Kasumi-1 (cell line): ENCODE data around the gene SERPINE2.
A peak's percentile ranks its signal among the peaks of the same experiment; 100 is the strongest.
"Not testable (repeated sequence)": the region's sequence is repeated elsewhere in the genome, so short reads cannot be mapped to it uniquely, and the experiment has no call there.

Experiments used
- DNase-seq, 2 experiments: peaks; one replicate each; lab custom pipeline; 2025; lab: John Stamatoyannopoulos, UW

Gene SERPINE2

DNA sequence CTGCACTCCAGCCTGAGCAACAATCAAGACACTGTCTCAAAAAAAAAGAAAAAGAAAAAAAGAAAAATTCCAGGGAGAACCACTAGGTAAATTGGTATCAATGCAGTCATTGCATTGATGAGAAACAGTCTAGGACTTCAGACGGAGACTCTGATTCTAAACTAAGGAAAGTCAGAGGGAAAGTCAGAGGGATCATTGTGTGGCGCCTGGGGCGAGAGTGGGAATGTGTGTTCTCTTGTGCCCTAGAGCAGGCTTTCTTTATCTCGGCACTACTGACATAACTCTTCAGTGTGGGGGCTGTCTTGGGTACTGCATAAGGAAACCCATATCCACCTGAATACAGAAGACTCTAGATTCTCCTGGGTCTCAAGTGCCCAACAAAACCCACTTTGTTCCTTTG is 24.8 kb downstream of the SERPINE2 start:
- DNase-seq: no peak

DNA sequence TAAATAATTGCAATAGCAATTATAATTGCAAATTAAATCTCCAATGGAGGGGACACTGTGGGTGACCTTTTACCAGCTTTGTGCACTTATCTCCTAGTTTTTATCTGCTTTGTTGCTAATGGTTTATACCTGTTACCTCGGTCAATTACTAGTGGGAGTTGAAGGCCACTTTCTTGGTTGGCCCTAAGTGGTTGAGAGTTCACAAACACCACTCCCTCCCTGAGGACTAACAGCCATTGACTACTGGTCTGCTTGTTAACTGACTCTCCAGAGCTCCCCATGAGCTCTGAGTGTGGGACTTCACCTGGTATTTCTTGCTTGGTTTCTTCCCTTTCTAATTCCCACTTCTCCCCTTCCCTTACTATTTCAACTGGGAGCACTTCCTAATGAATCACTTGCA is 27.2 kb downstream of the SERPINE2 start:
- DNase-seq: no peak

DNA sequence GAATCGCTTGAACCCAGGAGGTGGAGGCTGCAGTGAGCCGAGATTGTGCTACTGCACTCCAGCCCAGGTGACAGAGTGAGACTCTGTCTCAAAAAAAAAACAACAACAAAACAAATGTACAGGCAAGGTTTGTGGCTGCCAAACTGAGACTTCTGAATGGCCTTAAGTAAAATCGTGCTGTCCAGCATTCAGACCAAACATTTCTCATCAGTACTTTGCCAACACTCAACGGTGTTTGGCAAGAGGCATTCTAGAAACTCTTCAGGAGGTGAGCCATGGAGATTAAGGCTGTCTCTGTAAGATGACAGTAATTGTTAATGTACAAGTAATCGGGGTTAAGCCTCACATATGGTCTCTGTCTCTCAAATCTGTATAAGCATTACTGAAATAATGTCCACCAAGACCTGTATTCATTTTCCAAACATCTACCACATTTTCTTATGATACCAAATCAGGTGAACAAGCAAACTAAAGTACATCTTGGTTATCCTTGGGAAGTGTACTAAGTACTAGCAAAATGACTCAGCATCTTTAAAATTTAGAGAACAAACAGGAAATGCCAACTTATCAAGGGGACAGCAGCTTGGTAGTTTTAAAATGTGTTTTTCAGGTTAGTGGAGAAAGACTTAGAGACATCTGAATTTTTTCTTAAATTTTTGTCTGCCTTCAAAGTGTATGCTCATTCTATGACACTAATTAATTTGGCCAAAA is 29.3 kb downstream of the SERPINE2 start:
- DNase-seq: no peak

DNA sequence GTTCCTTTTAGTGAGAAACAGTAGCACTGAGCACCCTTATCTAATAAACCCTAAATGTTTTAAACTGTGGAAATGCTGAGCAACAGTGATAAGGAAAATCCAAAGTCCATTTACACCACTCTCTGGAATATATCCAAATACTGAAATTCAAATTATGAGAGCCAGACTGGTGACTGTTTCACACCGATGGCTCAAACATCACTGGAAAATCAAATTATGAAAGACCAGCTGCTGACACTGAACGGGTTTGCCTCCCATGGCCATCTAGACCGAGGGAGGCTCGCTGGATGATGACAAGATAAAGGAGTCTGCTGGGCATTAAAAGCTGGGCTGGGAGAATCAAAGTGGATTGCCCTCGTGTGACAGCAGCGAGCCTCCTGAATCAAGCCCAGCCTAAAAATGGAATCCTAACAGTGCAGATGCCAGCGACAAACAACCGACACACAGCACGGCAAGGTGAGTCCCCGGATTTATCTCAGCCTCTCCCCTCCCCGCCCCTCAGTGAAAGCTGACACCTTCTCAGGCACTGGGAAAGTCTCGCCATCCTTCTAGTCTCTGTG is 30.3 kb downstream of the SERPINE2 start:
- DNase-seq: no peak

DNA sequence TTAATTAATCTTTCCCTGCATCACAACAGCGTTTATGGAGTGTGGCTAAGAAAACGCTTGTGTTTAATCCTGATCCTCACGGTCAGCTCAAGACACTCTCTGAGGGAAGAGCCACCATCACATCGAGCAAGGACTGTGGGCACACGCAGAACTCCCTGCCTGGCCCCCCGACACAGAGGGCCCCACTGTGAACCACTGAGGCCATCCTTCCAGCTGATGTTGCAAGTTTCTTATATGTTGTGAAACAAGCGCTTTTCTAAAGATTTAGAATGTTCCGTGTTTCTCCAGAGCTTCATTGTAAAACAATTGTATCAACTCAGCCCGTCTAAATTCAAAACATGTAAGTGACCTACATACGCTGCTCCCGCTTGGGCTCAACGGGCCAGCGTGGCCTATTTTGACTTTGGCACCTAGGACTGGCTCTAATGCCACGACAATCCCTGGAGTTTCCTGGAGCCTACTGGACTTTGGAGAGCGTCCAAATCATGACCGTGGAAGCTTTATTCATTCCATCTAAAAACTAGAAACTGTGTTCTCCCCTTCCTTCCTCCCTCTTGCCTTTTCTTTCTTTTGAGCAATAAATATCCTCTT is 34.9 kb downstream of the SERPINE2 start:
- DNase-seq: no peak

DNA sequence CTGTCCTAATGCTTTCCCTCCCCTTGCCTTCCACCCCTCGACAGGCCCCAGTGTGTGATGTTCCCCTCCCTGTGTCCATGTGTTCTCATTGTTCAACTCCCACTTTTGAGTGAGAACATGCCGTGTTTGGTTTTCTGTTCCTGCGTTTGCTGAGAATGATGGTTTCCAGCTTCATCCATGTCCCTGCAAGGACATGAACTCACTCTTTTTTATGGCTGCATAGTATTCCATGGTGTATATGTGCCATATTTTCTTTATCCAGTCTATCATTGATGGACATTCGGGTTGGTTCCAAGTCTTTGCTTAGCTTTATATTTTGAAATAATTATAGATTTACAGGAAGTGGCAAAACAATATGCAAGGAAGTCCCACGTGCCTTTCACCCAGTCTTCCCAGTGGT is 38.4 kb downstream of the SERPINE2 start:
- not testable (repeated sequence) for DNase-seq

DNA sequence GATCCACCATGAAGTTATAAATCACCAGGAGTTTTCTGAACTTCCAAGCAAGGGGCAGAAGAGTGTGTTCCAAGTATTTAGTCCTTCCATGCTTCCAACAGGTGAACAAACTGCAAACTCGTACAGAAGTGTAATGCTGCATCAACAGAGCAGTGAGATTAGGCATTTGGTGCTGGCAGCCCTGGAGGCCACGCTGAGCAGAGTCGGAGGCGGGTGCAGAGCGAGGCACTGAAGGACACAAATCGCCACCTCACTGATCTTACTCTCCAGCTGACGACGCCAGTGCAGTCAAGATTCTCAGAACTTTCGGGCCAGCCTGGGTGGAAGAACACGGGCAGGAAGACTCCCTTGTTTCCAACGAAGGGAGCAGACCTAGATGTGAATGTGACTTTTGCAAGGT is 39.2 kb downstream of the SERPINE2 start:
- no peak for DNase-seq

DNA sequence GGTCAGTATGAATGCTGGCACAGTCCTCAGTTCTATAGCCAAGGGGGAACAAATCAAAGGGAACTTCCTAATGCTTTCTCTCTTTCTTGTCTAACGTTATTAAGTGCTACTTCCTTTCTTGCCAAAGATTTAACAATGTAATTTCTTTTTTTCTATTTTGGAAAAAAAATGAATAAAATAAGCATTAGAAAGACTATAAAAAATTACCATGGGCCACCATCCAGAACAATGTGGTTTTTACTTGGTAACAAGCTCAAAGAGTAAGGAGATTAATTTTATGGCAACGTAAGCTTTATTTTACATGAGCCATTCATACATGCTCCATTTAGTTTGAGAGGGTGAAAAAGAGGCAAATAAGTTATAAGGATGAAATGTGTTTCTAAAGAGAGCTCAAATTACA is 40.1 kb downstream of the SERPINE2 start:
- DNase-seq: no peak

DNA sequence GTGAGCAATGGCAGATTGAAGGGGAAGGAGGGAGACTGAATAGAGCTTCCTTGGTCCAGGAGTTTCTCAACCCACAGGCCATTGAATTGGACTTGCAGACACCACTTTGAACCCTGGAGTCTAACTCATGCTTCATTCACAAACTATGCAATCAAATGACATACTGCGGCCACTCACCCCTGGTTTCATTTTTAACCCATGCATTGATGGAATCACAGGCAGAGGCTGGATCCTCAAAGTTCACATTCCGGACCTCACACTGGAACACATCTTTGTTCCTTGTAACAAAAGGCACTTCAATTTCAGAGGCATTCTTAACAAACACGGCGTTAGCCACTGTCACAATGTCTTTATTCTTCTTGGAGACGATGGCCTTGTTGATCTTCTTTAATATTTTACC is 41.1 kb downstream of the SERPINE2 start:
- no peak for DNase-seq

DNA sequence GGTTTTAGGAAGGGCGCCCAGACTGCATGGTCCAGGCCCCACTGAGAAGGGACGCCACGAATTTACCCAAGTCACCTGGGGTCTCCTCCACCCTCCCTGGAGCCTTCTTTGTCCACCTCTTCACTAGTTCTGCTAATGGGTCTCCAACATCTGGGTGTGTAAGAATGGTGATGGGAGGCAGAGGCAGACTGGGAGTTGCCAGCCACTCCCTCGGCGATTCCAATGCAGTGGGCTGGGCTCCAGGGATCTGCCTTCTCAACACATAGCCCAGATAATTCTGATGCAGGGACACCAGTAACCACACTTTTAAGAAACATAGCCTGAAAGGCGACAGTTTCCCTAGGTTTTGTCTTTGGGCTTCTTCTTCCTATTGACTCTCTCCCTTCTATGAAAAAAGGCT is 42.7 kb downstream of the SERPINE2 start:
- no peak for DNase-seq

DNA sequence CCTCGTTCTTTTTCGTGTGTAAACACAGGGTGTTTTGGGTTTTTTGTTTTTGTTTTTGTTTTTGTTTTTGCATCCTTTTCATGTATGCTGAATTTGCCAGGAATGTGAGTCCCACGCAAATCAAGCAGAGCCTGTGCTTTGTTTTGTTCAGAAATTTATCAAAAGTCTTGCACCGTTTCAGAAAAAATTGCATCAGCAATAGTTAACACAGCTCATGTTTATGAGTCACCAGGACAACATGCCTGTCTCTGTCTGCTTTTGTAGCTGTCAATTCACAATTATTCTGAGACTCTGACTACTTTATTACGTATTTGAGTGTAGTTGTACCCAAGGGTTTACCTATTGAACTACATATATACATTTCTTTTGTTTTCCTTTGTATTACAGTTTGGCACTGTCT is 43.5 kb downstream of the SERPINE2 start:
- DNase-seq: no peak

DNA sequence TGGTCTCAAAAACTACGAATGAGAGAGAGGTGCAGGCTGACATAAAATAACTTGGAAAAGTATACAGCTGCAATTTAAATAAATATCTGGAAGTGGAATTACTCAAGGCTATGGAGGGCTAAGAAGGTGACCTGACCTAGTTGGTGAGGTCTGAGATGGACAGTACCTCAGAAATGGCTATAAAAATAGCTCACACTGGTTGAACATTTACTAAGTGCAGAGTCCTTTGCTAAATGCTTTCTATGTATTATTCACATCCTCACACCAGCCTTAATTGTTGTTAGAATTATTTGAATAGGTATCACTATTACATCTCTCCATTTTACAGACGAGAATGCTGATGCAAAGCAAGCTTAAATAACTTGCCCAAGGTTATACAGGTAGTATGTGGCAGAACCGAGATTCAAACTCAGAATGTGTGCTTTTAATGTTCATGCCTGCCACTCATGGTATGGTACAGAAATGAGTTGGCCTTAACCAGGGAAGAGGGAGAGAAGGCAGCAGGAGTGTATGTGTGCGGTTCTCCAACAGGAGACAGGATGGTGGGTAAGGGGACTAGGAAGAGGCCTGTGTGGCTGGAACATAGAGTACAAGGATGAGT is 44.4 kb downstream of the SERPINE2 start:
- no peak for DNase-seq

DNA sequence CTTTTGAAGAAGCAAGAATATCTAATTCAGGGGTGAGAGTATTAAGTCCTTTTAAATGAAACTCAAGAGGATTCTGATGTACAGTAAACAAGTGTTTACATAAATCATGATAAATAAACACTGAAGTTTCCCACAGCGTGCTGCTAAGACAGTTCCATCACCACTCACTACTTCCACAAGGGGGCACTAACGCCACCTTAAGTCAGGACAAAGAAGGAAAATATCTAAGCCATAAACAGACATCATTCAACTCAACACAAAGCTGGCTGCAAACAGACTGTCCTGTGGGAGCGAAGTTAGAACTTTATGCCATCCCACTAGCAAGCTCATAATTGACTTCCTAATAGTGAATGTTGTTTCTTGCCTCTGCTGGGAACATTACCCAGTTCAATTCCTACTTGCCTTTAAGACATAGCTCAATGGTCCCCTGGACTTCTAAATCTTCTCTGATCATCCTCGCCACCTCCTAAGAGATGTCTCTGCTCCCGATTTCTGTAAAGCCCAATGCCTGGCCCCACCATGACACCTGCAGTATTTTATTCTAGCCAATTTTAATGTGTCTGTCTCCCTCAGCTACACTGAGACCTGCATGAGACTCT is 45.4 kb downstream of the SERPINE2 start:
- peak; percentile 39 to 58 for DNase-seq

DNA sequence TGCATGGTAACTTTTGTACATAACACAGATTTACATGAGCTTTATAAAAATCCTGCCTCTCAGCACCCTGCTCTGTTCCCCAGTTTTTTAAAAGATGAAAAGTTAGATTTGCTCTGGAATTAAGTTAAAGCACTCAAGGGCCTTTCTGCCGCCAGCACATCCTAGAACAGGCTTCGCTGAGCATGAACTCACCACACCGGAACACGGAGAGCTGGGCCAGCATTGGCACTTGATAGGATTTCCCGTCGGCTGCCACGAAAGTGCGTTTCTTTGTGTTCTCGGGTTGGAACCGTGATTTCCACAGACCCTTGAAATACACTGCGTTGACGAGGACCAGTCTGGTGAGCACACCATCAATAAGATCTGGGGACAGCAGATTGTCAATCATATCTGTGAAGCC is 47.5 kb downstream of the SERPINE2 start:
- no peak for DNase-seq

DNA sequence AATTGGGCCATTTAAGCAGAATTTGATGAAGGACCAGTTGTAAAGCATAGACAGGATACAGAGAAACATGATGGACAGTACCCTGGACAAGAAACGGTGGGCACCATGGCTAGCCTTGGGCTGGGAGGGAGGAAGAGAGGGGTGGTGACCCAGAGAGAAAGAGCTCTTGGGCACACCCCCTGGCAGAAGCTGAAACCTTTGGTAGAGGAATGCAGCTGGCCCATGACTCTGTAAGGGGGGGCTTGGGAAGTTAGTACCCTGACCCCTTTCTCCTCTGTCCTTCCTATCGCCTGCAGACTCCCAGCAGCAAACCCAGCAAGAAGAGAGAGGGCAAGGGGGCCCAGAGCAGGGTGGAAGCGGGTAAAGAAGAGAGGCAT is 49.2 kb downstream of the SERPINE2 start:
- DNase-seq: no peak

DNA sequence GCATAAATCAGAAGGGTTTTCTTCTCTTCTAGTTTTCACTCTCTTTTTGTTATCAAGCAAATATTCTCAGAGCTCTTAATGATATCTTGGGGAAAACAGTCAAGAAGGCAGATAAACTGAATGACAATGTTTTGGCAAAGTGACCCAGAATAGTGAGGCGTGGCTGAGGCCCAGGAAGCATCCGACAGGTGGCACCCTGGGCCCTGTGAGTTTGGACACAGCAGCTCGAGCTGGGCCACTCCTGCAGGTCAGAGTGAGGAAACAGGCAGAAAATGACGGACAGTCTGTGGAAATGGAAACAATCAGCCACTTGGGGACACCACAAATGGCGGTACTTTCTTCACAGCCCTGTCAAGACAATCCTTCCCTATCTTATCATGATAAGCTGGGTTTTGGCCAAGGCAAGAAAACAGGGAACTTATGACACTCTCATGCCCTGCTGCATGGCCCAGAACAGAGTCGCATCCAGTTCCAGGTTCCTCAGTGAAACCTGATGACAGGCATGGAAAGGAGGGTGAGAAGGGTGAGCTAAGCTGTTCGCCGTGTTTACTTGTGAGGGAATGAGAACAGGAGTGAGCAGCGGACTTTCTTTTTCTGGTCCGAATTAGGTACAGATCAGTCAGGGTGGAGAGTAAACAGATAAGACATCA is 49.8 kb downstream of the SERPINE2 start:
- no peak for DNase-seq

DNA sequence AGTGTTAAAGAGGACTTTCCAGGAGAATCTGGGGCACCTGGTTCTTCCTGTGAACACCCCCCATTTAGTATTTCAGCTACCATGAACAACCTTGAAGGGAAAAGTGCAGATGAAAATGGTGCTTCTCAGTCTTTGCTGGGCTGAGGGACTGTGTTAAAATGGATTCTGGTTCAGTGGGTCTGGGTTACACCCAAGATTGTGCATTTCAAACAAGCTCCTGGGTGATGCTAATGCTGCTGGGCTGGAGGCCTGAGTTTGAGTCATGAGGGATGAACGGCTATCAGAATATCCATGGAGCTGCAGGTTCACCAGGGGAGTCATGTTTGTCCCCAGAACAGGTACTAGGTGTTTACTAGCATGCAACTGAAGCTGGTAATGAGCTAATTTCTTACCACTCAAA is 57.8 kb downstream of the SERPINE2 start:
- DNase-seq: no peak

DNA sequence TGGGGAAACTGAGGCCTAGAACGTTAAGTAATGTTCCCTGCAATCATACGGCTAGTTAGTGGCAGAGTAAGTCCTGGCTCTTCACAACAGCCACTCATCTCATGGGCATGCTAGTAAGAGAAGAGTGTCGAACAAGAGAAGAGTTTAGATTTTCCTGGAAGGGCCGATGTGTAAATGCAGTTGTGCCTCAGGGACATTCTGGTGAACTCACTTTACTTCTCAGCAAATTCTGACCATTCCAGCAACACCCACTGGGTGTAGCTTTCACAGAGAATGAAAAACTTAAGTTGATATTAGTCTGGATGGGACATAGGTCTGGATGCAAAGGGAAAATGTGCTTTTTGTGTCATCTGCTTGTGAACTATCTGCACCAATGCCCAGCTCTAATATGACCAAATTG is 58.3 kb downstream of the SERPINE2 start:
- no peak for DNase-seq

DNA sequence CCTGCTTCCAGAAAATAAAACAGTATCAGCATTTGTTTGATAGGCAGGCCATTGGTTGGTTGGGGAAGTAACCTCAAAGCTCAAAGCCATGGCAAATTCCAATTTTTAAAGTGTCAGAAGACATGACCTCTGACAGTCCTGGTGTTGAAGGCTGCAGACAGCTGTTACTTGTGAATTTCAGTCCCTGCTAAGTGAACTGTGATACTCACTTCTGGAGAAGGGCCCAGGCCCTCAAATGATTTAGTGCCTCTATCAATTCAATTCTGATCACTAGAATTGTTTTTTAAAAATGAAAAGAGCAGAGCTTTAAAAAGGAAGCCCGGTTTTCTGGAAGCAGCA is 58.7 kb downstream of the SERPINE2 start:
- no peak for DNase-seq

DNA sequence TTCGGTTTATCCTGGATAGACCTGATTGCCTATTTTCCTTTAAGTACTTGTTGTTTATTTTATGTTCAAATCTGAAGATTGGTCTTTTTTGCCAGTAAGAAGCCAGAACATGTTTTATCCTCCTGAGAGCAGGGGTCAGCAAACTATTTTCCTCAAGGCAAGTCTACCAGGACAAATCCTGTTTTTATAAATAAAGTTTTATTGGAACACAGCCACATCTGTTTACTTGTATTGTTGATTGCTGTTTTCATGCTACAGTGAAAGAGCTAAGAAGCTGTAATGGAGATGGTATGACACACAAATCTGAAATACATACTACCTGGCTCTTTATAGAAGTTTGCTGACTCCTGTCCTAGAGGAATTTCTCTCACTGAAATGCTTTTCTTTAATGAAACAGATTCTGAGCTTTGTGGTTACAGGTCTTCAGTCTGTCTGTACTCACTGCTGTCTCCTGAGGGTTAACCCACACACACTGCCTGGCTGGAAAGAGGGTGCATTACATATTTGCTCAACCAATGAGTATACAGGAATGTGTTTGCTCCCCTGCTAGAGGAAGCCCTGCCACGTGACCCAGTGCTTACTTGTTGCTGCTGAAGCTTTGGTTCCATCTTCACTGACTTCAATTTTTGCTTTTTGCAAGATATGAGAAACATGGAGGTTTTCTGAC is 59.2 kb downstream of the SERPINE2 start:
- DNase-seq: no peak

DNA sequence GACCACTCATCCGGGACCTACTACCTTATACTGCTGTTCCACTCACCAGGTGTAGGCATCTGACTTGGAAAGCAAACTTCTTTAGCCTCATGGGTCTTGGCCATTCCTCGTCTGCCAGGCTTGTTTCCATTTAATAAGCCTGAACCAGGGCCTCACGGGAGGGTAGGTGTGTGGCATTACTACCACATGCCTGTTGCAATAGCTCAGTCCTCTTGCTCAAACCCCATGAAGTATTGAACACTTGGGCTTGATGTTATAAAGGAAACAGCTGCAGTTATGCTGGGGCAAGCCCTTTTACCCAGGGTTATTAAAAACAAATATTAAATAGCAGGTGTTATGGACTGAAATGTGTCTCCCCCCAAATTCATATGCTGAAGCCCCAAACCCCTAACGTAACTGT is 60.6 kb downstream of the SERPINE2 start:
- no peak for DNase-seq

DNA sequence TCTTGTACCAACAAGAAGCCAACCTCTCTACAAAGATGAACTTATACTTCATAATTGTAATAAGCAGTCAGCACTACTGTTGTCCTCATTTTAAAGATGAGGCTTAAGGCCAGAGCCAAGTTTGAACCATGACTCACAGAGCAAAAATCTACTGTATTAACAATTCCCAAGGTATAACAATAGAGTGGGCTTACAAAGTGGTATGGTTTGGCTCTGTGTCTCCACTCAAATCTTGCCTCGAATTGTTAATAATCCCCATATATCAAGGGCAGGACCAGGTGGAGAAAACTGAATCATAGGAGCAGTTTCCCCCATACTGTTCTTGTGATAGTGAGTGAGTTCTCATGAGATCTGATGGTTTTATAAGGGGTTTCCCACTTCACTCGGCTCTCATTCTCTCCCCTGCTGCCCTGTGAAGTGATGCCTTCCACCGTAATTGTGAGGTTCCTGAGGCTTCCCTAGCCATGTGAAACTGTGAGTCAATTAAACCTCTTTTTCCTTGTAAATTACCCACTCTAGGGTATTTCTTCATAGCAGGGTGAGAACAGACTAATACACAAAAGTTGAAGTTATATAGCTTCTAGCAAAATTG is 62.4 kb downstream of the SERPINE2 start:
- no peak for DNase-seq
